RWPE2 (cell line): ENCODE data around the gene CLEC3A.

Experiments
- ATAC-seq: fragments of 200-7000 bp; cut with Tn5 transposase; 3 replicates; pipeline ENCODE4 v1.9.1; 2021; ENCODE audit warnings: low read depth
- DNase-seq: peaks from one replicate; pipeline ENCODE4 v3.0.0-alpha.2; 2020; ENCODE audit warnings: low spot score
- H3K27ac ChIP-seq: fragments of 450-650 bp; 2 replicates; pipeline ENCODE4 v1.5.1; 2017; ENCODE audit warnings: mild to moderate bottlenecking; ENCODE audit not compliant: poor library complexity, severe bottlenecking
- H3K27me3 ChIP-seq: fragments of 250-450 bp; sonication (Bioruptor Pico); 2 replicates; pipeline ENCODE4 v1.5.1; 2021; ENCODE audit warnings: mild to moderate bottlenecking, moderate library complexity; ENCODE audit not compliant: insufficient read depth, poor library complexity, severe bottlenecking
- H3K36me3 ChIP-seq: fragments of 250-450 bp; sonication (Bioruptor Pico); 2 replicates; pipeline ENCODE4 v1.5.1; 2020; ENCODE audit warnings: low read depth, mild to moderate bottlenecking, moderate library complexity
- H3K4me1 ChIP-seq: fragments of 250-450 bp; sonication (Bioruptor Pico); 2 replicates; pipeline ENCODE4 v1.5.1; 2021; ENCODE audit warnings: mild to moderate bottlenecking, moderate library complexity; ENCODE audit not compliant: insufficient read depth, poor library complexity, severe bottlenecking
- H3K4me3 ChIP-seq: fragments of 250-450 bp; sonication (Bioruptor Pico); 2 replicates; pipeline ENCODE4 v1.5.1; 2021; ENCODE audit warnings: mild to moderate bottlenecking, moderate library complexity; ENCODE audit not compliant: severe bottlenecking
- H3K9me3 ChIP-seq: fragments of 250-450 bp; sonication (Bioruptor Pico); 2 replicates; pipeline ENCODE4 v1.5.1; 2021; ENCODE audit warnings: mild to moderate bottlenecking, moderate library complexity; ENCODE audit not compliant: severe bottlenecking
- TF ChIP-seq, protein P1 (sequence below): fragments of 450-650 bp; IDR thresholded peaks from one replicate; pipeline ENCODE4 v1.5.1; 2017; ENCODE audit warnings: mild to moderate bottlenecking, moderate library complexity; ENCODE audit not compliant: poor library complexity, severe bottlenecking

The CLEC3A gene

DNA sequence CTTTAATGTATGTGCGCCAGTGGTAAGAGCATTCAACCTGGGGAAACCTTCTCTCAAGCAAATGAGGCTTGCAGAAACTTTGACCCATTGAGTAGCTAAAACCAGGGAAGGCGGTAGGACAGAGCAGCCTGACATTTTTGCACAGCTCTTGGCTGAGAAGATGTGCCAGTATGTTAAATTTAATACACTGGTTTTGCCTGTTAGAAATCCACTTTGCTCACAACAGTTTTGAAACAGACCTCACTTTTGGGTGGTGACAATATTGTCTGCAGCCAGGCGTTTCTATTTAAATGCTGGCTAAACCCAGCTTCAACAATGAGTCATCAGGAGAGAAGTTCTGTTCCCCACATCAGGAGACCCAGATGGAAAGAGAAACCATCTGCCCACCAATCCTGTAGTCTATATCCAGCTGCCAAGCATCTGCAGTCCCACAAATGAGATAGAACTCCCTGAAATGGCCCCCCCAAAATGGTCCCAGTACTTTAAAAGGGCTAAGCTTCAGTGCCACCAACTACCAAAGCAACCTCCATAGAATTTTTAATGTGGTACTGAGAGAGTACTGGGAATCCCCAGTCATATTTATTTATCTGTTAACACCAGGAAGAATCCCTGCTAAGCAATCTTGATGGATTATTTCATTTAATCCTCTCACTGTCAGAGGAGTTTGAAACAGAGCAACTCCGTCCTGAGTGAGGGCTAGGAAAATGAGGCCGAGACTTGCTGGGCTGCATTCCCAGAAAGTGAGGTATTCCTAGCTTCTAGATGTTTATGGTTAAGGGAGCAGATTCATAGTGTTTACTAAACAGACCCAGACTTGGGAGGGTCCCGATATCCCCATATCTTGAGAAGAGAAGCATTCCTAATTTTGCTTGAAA lies 29.0 kb upstream of the CLEC3A start:
- H3K27ac ChIP-seq, result no peak overlapping the region
- DNase-seq (no peak), ATAC-seq (no peak)
- no peaks in the 10 kb centered on the region for H3K4me1 ChIP-seq
- H3K27me3 ChIP-seq, result no peaks in the 10 kb centered on the region
- no peaks in the 10 kb centered on the region for H3K36me3 ChIP-seq
- H3K4me3 ChIP-seq, result no peak overlapping the region
- H3K9me3 ChIP-seq, result peaks cover 5% of the 10 kb centered on the region
- TF ChIP-seq, protein P1, sequence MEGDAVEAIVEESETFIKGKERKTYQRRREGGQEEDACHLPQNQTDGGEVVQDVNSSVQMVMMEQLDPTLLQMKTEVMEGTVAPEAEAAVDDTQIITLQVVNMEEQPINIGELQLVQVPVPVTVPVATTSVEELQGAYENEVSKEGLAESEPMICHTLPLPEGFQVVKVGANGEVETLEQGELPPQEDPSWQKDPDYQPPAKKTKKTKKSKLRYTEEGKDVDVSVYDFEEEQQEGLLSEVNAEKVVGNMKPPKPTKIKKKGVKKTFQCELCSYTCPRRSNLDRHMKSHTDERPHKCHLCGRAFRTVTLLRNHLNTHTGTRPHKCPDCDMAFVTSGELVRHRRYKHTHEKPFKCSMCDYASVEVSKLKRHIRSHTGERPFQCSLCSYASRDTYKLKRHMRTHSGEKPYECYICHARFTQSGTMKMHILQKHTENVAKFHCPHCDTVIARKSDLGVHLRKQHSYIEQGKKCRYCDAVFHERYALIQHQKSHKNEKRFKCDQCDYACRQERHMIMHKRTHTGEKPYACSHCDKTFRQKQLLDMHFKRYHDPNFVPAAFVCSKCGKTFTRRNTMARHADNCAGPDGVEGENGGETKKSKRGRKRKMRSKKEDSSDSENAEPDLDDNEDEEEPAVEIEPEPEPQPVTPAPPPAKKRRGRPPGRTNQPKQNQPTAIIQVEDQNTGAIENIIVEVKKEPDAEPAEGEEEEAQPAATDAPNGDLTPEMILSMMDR, result no peak

GRCh38 chr16:77995843-77996455 lies 26.4 kb upstream of the CLEC3A start:
- no peak overlapping the region for H3K27ac ChIP-seq
- ATAC-seq (no peak), DNase-seq (no peak)
- H3K27me3 ChIP-seq, result no peaks in the 10 kb centered on the region
- no peak overlapping the region for H3K4me3 ChIP-seq
- TF ChIP-seq, protein P1, result no peak
- no peaks in the 10 kb centered on the region for H3K4me1 ChIP-seq
- H3K9me3 ChIP-seq, result peaks cover 5% of the 10 kb centered on the region
- H3K36me3 ChIP-seq, result no peaks in the 10 kb centered on the region

DNA sequence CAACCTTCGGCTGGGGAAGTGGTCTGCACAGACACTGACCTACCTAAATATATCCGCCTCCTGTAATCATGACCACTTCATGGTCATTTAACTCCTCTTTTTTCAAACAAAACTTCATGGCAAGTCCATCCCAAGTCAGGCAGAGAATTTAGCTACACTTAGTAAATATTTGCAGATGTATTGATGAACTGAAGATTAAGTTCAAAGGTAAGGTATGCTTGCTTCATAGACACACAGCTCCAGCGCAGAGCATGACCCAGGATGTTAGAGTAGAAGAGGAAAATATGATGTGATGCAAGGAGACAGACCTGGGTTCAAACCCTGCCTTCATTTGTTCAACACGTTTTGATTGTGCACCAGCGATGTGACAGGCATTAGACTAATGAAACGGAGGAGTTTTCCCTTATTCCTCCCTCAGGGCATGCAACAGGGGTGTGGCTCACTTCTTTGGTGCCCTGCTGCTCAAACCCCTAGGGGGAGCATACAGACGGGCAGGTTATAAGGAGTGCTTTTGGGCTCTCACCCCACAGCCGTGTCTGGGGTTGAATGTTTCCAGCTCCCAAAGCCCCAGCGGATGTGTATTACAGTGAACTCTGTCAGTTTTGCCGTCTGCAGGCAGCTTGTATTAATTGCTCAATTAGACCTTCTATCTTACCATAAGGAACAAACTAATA lies 23.9 kb upstream of the CLEC3A start:
- H3K4me3 ChIP-seq, result no peak overlapping the region
- H3K9me3 ChIP-seq, result peaks cover 2% of the 10 kb centered on the region
- no peak for DNase-seq

GRCh38 chr16:78001451-78002025 lies 20.8 kb upstream of the CLEC3A start:
- no peak for ATAC-seq
- Histone ChIP-seq H3K36me3 (no peaks in the 10 kb centered on the region), H3K27me3 (no peaks in the 10 kb centered on the region), H3K4me3 (no peak overlapping the region), H3K27ac (no peak overlapping the region), H3K9me3 (no peaks in the 10 kb centered on the region), H3K4me1 (no peaks in the 10 kb centered on the region)
- DNase-seq, result no peak
- TF ChIP-seq, protein P1, result no peak

More for the DNA sequence above, 23.9 kb upstream of the CLEC3A start:
- TF ChIP-seq, protein P1, result no peak
- no peak for ATAC-seq
- no peaks in the 10 kb centered on the region for H3K27me3 ChIP-seq
- H3K36me3 ChIP-seq, result no peaks in the 10 kb centered on the region
- H3K4me1 ChIP-seq, result no peaks in the 10 kb centered on the region
- no peak overlapping the region for H3K27ac ChIP-seq
